ENCODE measurements around the gene ATL2.
"Not testable (repeated sequence)": the region's sequence is repeated elsewhere in the genome, so short reads cannot be mapped to it uniquely, and the experiment has no call there.

ATL2 gene

GRCh38 chr2:38377050-38377828, at the start of gene ATL2:
Gene ATL2, minus strand, starts transcription at chr2:38377273. Its CDS starts 13 bp downstream, at chr2:38377260.
- peak; percentile 92 for DNase-seq (ENCODE audit: low spot score)

DNA sequence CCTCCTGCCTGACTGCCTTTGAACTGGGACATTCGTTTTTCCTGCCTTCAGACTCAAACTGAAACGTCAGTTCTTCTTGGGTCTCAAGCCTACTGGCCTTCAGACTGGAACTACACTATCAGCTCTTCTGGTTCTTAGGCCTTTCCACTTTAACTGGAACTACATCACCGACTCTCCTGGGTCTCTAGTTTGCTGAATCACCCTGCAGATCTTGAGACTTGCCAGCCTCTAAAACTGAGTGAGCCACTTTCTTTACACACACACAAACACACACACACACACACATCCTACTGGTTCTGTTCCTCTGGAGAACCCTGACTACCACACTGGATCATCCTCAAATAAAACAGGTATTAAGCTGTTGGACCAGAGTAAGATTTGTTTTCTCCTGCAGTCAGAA, 46.7 kb upstream of the ATL2 start:
- DNase-seq (ENCODE audit: low spot score): no peak

GRCh38 chr2:38421274-38422056, 44.4 kb upstream of the ATL2 start:
- no peak for DNase-seq (ENCODE audit: low spot score)

DNA sequence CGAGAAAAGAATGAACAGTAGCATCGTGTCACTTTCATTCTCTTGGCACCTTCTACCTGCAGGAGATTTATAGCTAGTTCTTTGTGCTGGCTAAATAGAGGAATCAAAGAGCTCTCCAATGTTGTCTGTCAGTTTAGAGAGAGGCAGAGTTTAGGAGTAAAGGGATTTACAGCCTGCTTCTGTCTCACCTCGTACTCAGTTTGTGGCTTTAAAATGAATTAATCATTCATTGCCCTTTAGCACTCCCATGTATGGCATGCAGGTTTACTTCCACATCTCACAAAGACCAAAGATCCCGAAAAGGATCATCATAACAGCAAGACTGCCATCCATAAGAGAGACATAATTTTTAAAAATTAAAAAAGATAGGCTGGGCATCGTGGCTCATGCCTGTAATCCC, 42.4 kb upstream of the ATL2 start:
- no peak for DNase-seq (ENCODE audit: low spot score)

DNA sequence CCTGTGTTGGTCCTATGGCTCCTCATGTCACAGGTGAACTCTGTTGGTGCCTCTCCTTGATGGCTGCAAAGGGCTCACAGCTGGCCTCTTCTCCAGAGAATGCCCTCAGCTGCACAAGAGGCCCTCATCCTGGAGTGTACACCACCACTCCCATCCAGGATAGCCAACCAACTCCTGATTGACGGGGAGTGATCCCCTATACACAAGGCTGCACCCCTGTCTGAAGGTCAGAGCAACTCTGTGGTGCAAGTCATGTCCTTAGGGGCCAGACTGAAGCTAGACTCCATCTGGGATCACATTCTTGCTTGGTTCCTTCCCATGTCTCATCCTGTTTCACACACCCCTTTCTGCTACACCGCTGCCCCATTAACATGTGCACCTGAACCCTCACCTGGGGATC, 41.7 kb upstream of the ATL2 start:
- no peak for DNase-seq (ENCODE audit: low spot score)

GRCh38 chr2:38417745-38418689, 40.9 kb upstream of the ATL2 start:
- no peak for DNase-seq (ENCODE audit: low spot score)

DNA sequence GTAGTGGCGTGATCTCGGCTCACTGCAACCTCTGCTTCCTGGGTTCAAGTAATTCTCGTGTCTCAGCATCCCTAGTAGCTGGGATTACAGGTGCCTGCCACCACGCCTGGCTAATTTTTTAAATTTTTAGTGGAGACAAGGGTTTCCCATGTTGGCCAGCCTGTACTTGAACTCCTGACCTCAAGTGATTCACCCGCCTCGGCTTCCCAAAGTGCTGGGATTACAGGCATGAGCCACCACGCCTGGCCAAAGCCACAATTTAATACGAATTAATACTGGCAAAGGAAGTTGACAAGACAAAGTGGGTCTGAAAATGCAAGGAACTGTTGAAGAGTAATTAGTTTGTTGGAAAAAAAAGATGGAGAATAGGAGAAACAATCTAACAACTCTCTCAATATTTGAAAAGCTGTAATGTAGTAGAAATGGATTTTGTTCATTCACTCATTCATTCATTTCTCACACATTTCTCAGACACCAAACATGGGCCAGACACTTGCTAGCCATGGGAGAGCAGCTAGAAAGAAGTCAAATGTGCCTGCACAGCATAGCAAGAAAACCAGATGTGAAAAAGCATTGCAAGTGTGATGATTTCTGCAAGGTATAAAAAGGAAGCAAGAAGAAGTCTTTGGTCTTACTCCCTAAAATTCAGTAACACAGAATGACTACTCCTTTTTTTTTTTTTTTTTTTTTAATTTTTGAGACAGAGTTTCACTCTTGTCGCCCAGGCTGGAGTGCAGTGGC, 39.4 kb upstream of the ATL2 start:
- DNase-seq (ENCODE audit: low spot score): no peak

GRCh38 chr2:38415728-38416291, 38.7 kb upstream of the ATL2 start:
- DNase-seq (ENCODE audit: low spot score): no peak

DNA sequence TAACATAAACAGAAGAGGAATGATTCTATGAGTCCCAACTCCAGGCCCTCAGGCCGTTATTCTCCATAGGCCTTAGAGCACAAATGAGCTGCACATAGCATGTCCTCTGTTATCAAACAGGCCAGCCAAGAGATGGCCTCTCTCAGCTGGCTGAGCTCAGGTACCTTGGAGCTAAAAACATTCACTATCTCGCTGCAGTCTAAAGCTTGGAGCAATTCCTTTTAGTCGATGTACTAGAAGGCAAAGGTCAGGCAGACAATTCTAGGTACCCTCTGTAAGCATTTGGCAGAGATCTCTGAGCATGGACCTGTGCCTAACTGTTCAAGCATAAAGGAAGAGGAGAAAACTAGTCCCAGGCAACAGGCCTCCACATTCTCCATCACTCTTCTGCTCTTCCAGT, 38.0 kb upstream of the ATL2 start:
- no peak for DNase-seq (ENCODE audit: low spot score)

DNA sequence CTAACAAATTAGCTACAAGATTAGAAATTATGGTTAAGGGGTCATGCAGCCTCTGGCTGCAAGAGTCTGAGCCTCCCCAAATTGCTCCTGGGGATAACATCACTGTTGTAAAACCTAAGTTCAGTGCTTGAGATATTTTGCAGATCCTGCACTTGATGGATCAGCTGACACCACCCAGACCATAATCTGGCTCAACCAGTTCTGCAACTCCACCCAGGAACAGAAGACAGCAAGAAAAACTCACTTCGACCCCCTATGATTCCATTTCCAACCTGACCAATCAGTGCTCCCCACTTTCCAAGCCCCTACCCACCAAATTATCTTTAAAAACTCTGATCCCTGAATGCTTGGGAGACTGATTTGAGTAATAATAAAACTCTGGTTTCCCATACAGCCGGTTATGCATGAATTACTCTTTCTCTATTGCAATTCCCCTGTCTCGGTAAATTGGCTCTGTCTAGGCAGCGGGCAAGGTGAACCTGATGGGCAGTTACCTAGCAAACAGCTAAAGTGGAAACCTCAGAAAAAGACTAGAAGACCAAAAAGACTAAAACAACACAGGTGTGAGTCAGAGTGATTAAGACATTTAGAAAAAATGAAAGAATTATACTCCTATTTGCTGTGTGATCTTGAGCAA, 35.3 kb upstream of the ATL2 start:
- DNase-seq (ENCODE audit: low spot score): not testable (repeated sequence)

- DNase-seq (ENCODE audit: low spot score): no peak
Observed at GRCh38 chr2:38409156-38410102, 32.4 kb upstream of the ATL2 start.

GRCh38 chr2:38407111-38407682, 30.1 kb upstream of the ATL2 start:
- DNase-seq (ENCODE audit: low spot score): no peak

- DNase-seq (ENCODE audit: low spot score): no peak
Observed at GRCh38 chr2:38406597-38407110, 29.6 kb upstream of the ATL2 start.

GRCh38 chr2:38405917-38406596, 29.0 kb upstream of the ATL2 start:
- DNase-seq (ENCODE audit: low spot score): no peak

GRCh38 chr2:38400513-38400912, 23.4 kb upstream of the ATL2 start:
- no peak for DNase-seq (ENCODE audit: low spot score)

- DNase-seq (ENCODE audit: low spot score): no peak
Observed at GRCh38 chr2:38398739-38399138, 21.7 kb upstream of the ATL2 start.

DNA sequence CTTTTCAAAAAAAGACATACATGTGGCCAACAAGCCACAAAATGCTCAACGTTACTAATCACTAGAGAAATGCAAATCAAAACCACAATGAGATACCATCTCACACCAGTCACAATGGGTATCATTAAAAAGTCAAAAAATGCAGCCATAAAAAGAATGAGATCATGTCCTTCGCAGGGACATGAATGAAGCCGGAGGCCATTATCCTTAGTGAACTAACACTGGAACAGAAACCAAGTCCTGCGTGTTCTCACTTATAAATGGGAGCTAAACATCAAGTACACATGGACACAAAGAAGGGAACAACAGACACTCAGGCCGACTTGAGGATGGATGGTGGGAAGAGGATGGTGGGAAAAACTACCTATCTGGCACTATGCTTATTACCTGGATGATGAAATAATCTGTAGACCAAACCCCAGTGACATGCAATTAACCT, 17.8 kb upstream of the ATL2 start:
- DNase-seq (ENCODE audit: low spot score): no peak

DNA sequence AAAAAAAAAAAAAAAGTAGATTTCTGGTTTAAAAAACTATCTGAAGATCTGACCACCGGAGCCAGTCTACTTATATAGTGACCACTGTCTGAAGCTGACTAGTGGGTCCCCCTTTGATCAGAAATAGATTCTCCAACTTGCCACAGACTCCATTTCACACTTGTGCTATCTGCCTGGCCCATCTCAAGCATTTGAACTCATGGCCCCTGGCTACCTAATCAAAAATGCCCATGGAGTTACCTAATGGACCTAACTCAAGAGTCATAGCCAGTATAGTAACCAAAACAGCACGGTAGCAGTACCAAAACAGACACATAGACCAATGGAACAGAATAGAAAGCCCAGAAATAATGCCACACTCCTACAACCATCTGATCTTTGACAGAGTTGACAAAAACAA, 17.0 kb upstream of the ATL2 start:
- DNase-seq (ENCODE audit: low spot score): no peak
